GM12874 (cell line): ENCODE data around the gene BTBD2.

Experiments used
- TF ChIP-seq, protein P1 (sequence below): IDR thresholded peaks from 2 replicates; pipeline ENCODE4 v1.5.1; 2011; ENCODE audit warnings: low read depth, mild to moderate bottlenecking, control low read depth, low read length, moderate library complexity; ENCODE audit not compliant: insufficient read depth

Gene BTBD2

GRCh38 chr19:2012941-2013682 is 2.4 kb downstream of the BTBD2 start:
- TF ChIP-seq, protein P1, sequence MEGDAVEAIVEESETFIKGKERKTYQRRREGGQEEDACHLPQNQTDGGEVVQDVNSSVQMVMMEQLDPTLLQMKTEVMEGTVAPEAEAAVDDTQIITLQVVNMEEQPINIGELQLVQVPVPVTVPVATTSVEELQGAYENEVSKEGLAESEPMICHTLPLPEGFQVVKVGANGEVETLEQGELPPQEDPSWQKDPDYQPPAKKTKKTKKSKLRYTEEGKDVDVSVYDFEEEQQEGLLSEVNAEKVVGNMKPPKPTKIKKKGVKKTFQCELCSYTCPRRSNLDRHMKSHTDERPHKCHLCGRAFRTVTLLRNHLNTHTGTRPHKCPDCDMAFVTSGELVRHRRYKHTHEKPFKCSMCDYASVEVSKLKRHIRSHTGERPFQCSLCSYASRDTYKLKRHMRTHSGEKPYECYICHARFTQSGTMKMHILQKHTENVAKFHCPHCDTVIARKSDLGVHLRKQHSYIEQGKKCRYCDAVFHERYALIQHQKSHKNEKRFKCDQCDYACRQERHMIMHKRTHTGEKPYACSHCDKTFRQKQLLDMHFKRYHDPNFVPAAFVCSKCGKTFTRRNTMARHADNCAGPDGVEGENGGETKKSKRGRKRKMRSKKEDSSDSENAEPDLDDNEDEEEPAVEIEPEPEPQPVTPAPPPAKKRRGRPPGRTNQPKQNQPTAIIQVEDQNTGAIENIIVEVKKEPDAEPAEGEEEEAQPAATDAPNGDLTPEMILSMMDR: no peak

DNA sequence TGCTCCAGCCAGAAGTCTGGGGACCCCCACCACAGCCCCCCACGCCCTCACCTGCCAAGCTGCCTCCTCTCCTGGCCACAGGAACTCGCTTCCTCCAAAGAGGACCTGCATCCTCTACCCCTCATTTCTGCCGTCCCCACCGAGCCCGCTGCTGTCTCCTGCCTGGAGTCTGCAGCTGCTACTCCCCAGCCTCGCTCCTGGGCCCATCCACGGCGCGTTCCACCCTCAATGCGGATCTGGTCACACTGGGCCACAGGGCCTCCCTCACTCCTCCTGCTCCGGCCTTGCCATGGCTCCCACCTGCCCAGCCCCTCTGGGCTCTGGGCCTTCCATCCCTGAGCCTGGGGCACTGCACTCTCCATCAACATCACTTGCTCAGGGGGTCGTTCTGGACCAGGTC is 4.3 kb downstream of the BTBD2 start:
- TF ChIP-seq, protein P1: no peak

GRCh38 chr19:2010135-2010668 is 5.3 kb downstream of the BTBD2 start:
- TF ChIP-seq, protein P1: no peak

GRCh38 chr19:2003874-2004273 is 11.6 kb downstream of the BTBD2 start:
- TF ChIP-seq, protein P1: no peak

GRCh38 chr19:1999856-2000515 is 15.5 kb downstream of the BTBD2 start:
- TF ChIP-seq, protein P1: no peak

- TF ChIP-seq, protein P1: no peak
Measured at GRCh38 chr19:1998712-1999708, 16.5 kb downstream of the BTBD2 start.
